D721Med (cell line): ENCODE measurements around the gene OSGIN1.

Source experiments
- DNase-seq: peaks from one replicate; pipeline ENCODE4 v3.0.0; 2011; ENCODE audit warnings: low spot score; ENCODE audit not compliant: insufficient read length
- FAIRE-seq: peaks from 2 replicates; lab custom pipeline; 2011; peaks lifted over from hg19 to GRCh38; lab: Jason Lieb, UNC
- TF ChIP-seq, protein P1 (sequence below): IDR thresholded peaks from 2 replicates; pipeline ENCODE4 v1.5.1; 2012; ENCODE audit warnings: mild to moderate bottlenecking, control low read depth; ENCODE audit not compliant: insufficient read depth; ENCODE audit errors: missing control alignments

The OSGIN1 gene

GRCh38 chr16:83989300-83989699 is 36.3 kb downstream of the OSGIN1 start:
- DNase-seq: no peak

GRCh38 chr16:83990492-83990891 is 37.5 kb downstream of the OSGIN1 start:
- TF ChIP-seq, protein P1, sequence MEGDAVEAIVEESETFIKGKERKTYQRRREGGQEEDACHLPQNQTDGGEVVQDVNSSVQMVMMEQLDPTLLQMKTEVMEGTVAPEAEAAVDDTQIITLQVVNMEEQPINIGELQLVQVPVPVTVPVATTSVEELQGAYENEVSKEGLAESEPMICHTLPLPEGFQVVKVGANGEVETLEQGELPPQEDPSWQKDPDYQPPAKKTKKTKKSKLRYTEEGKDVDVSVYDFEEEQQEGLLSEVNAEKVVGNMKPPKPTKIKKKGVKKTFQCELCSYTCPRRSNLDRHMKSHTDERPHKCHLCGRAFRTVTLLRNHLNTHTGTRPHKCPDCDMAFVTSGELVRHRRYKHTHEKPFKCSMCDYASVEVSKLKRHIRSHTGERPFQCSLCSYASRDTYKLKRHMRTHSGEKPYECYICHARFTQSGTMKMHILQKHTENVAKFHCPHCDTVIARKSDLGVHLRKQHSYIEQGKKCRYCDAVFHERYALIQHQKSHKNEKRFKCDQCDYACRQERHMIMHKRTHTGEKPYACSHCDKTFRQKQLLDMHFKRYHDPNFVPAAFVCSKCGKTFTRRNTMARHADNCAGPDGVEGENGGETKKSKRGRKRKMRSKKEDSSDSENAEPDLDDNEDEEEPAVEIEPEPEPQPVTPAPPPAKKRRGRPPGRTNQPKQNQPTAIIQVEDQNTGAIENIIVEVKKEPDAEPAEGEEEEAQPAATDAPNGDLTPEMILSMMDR: no peak
- DNase-seq (no peak), FAIRE-seq (no peak)

More at GRCh38 chr16:83989300-83989699, 36.3 kb downstream of the OSGIN1 start:
- TF ChIP-seq, protein P1: no peak
- no peak for FAIRE-seq

DNA sequence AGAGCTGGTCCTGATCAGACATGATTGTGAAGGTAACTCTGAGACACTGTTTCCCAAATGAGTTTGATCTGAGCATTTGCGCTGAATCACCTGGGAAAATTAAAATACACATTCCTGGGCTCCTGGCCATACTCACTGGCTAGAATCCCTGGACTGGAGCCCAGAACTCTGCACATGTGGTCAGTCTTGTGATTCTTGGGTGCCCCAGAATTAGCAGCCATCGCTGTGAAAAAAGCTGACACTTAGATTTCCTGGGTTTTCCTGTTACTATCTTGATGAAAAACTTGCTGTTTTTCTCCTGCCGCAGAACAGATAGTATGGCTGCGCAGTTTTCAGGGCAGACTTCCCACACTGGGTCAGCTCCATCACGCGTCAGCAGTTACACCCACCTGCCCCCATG is 39.6 kb downstream of the OSGIN1 start:
- TF ChIP-seq, protein P1: no peak
- no peak for FAIRE-seq
- DNase-seq: no peak

DNA sequence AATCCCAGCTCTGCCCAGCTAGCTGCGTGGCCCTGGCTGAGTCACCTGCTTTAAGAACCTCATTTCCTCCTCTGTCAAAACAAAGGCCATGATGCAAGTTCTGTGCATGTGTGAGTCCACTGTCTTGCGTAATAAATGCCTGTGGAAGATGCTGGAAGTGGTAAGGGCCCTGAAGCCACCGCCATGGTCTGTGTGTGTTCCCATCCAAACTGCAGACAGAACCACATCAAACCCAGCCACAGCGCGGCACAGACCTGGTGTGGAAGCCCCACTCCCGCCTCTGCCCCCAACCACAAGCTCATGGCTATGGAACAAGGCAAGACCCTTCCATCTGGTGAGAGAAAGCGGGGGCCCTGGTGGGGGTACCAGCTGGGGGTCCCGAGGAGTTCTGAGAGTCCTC is 41.0 kb downstream of the OSGIN1 start:
- DNase-seq (no peak), FAIRE-seq (no peak)
- TF ChIP-seq, protein P1: no peak

DNA sequence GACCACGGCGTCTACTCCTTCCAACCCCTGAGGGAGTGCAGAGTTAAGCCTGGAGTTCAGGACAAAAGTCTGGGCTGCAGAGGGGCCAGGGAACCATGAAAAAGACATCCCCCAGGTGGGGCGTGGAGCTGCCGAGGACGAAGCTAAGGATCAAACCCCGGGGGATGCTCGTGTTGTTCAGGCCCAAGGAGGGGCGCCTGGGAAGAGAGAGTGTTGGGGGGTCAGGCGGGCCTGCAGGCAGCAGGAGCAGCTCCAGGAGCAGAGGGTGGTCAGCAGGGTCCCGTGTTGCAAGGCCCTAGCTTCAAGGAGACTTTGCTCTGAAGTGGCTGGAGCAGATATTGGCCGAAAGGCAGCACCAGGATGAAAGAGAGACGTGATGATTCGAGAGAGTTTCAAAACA is 41.7 kb downstream of the OSGIN1 start:
- no peak for FAIRE-seq
- TF ChIP-seq, protein P1: no peak
- no peak for DNase-seq

- FAIRE-seq (no peak), DNase-seq (no peak)
- TF ChIP-seq, protein P1: no peak
These were observed 42.7 kb downstream of the OSGIN1 start for GRCh38 chr16:83995754-83996153.

- FAIRE-seq: no peak
- no peak for DNase-seq
- TF ChIP-seq, protein P1: no peak
These were observed 43.6 kb downstream of the OSGIN1 start for GRCh38 chr16:83996481-83997252.
